ENCODE measurements around the gene ORC6. TPM values are rescaled to one million over a fixed set of nuclear protein-coding genes. Genes with fewer than 3 reads are reported as not detected.

Gene ORC6
- total RNA-seq, 1 experiment from 2014 or later, result 95.0 TPM

DNA sequence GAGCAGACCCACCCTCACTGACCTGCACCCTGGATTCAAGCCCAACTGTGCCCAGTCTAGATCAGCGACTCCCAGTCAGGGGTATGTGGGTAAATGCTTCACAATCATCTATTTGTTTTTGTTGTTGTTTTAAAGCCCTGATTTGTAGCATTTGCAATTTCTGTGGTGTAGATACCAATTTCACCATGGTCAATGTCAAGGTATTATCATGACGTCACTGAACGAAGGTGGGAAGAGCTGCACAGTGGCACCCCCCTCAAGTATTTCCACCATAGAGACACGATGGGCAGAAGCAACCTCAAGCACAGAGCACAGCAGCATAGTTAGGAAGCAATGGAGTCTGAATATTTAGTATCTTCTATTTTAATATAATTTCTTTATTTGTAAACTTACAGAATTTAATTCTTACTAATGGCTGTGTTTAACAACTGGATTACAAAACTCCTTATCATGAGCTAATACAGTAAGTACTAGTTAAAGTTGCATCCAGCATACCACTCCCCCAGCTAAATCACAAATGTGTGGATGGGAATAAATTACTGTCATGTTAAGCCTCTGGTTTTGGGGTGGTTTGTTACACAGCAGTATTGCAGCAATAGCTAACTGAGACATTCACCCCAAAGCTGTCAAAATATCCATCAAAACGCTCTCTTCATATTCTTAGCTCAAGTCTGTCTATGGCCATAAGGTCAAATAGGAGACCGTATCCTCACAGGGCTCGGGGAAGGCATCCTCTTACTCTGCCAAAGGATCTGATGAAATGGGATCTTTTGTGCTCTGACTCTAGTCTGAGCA, 25.5 kb downstream of the ORC6 start:
- H3K23ac ChIP-seq (ENCODE audit: insufficient read length, low read depth, low read length), result no peak overlapping the region
- H4K8ac ChIP-seq (replicated peaks; ENCODE audit: insufficient read length, low read depth, low read length), result no peak overlapping the region
- no peak overlapping the region for H3K18ac ChIP-seq (ENCODE audit: insufficient read length, low read depth, low read length)
- H3K56ac ChIP-seq (ENCODE audit: insufficient read length, low read depth, low read length), result no peak overlapping the region
- no peaks in the 10 kb centered on the region for H3K79me2 ChIP-seq (ENCODE audit: insufficient read depth, low read length)
- no peak overlapping the region for H3K14ac ChIP-seq (ENCODE audit: insufficient read depth, low read length)
- H3K27me3 ChIP-seq (ENCODE audit: insufficient read depth, low read length), result no peaks in the 10 kb centered on the region
- no peak overlapping the region for H2BK20ac ChIP-seq (ENCODE audit: low read depth, low read length, poor library complexity, severe bottlenecking)
- no peaks in the 10 kb centered on the region; a peak in 1 of 7 replicates for H3K36me3 Mint-ChIP-seq (ENCODE audit: insufficient read depth in 1 of 3, low read depth in 3 of 3)
- no peak overlapping the region for H3K4me2 ChIP-seq (ENCODE audit: insufficient read depth, insufficient read length, low read length)
- no peaks in the 10 kb centered on the region for H3K9me3 Mint-ChIP-seq
- no peak overlapping the region for H3K27ac ChIP-seq (ENCODE audit: insufficient read length, low read depth, low read length)
- no peaks in the 10 kb centered on the region for H3K4me1 Mint-ChIP-seq
- TF ChIP-seq, protein P1, sequence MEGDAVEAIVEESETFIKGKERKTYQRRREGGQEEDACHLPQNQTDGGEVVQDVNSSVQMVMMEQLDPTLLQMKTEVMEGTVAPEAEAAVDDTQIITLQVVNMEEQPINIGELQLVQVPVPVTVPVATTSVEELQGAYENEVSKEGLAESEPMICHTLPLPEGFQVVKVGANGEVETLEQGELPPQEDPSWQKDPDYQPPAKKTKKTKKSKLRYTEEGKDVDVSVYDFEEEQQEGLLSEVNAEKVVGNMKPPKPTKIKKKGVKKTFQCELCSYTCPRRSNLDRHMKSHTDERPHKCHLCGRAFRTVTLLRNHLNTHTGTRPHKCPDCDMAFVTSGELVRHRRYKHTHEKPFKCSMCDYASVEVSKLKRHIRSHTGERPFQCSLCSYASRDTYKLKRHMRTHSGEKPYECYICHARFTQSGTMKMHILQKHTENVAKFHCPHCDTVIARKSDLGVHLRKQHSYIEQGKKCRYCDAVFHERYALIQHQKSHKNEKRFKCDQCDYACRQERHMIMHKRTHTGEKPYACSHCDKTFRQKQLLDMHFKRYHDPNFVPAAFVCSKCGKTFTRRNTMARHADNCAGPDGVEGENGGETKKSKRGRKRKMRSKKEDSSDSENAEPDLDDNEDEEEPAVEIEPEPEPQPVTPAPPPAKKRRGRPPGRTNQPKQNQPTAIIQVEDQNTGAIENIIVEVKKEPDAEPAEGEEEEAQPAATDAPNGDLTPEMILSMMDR (conservative IDR thresholded peaks at IDR 0.05), result no peak
- no peak overlapping the region for H3K9ac ChIP-seq (ENCODE audit: extremely low read depth, insufficient read length, low read length)
- no peak overlapping the region for H2BK5ac ChIP-seq (ENCODE audit: insufficient read length, low read length)
- H3K4ac ChIP-seq (ENCODE audit: low read depth, low read length), result no peak overlapping the region
- H3K27me3 Mint-ChIP-seq (ENCODE audit: low read depth), result no peaks in the 10 kb centered on the region
- no peak for DNase-seq
- WGBS (ENCODE audit: extremely low coverage, insufficient read length, low lambda C conversion rate), result no CpG with 5 or more reads among the region's 7 CpGs
- H4K20me1 ChIP-seq (ENCODE audit: control insufficient read depth, insufficient read depth, insufficient read length), result no peaks in the 10 kb centered on the region
- 0 out of 7 replicates have a peak overlapping the region, but pooled peaks of 1 of the 3 experiments have one; percentile 16 for H3K27ac Mint-ChIP-seq
- no peak overlapping the region for H2BK12ac ChIP-seq (ENCODE audit: insufficient read length, low read depth, low read length)
- H2AFZ ChIP-seq (ENCODE audit: low read length), result no peak overlapping the region
- no peak overlapping the region for H3T11ph ChIP-seq (ENCODE audit: low read length)
- no peaks in the 10 kb centered on the region for H3K9me3 ChIP-seq (ENCODE audit: control insufficient read depth, low read depth, low read length)
- no peak overlapping the region for H2BK120ac ChIP-seq (ENCODE audit: low read depth, low read length, poor library complexity, severe bottlenecking)
- H3K79me1 ChIP-seq (ENCODE audit: insufficient read depth, low read depth, low read length, poor library complexity, severe bottlenecking), result no peaks in the 10 kb centered on the region
- H2AK5ac ChIP-seq (ENCODE audit: insufficient read length, low read length), result no peak overlapping the region
- no peak overlapping the region for H4K5ac ChIP-seq (ENCODE audit: insufficient read length, low read depth, low read length)
- no peaks in the 10 kb centered on the region for H3K4me1 ChIP-seq (ENCODE audit: insufficient read depth, low read length)
- H3K4me3 Mint-ChIP-seq, result no peak overlapping the region
- no peak overlapping the region for H4K91ac ChIP-seq (ENCODE audit: insufficient read length, low read depth, low read length)
- no peak overlapping the region for H2BK15ac ChIP-seq (ENCODE audit: low read depth, low read length)
- H3K23me2 ChIP-seq (ENCODE audit: insufficient read length, low read depth, low read length, poor library complexity, severe bottlenecking), result no peaks in the 10 kb centered on the region

Measured in H9 (cell line).